Measurements from ENCODE around the gene CKB. TPM values are rescaled to one million over a fixed set of nuclear protein-coding genes. Genes with fewer than 3 reads are reported as not detected.

CKB gene
- polyA plus RNA-seq, 12 donors, result 146 to 849 (median 173) TPM; not detected in 1

DNA sequence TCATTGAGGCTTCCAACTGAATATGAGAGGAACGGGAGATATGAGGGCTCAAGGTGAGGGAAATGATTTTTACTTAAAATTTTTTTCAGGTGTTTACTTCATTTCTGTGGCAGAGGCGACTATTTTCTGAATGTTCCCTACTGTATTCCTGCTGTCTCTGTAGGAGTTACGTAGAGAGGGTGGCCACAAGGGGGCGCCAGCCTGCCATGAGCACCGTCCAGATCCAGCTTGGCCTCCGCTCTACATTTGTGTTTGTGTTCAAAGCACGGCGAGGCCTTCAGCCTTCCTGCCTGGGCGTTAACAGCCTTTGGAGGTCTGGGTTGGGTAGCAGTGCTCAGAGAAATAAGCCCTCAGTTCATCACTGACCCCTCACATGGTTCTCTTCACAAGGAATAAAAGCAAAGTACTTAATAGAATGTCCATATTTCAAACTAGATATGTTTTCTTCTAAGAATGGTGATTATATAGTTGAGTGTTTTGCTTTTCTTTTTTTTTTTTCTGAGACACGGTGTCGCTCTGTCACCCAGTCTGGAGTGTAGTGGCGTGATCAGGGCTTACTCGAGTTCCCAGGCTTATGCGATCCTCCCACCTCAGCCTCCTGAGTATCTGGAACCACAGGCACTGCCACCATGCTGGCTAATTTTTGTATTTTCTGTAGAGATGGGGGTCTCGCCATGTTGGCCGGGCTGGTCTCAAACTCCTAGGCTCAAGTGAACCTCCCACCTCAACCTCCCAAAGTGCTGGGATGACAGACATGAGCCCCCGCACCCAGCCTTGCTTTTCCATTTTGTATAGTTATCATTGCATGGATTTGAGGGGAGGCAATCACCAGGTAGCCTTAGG, 22.3 kb downstream of the CKB start:
- DNase-seq, result peak; percentile 82

DNA sequence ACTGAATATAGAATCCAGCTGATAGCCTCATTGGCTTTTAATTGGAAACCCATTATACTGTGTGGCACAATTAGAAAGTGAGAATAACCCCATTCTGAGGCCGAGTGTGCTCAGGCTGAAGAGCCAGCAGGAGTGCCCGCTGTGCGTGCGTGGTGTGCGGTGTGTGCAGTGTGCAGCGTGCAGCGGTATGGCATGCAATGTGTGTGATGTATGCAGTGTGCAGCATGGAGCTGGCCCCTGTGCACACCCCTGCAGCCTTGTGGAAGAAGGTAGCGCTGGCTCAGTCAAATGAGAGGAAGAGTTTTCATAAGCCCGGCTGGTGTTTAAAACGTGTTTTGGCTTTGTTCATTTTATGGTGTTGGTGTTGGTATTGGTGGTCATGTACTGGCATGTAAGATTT, 22.9 kb downstream of the CKB start:
- no peak for DNase-seq

DNA sequence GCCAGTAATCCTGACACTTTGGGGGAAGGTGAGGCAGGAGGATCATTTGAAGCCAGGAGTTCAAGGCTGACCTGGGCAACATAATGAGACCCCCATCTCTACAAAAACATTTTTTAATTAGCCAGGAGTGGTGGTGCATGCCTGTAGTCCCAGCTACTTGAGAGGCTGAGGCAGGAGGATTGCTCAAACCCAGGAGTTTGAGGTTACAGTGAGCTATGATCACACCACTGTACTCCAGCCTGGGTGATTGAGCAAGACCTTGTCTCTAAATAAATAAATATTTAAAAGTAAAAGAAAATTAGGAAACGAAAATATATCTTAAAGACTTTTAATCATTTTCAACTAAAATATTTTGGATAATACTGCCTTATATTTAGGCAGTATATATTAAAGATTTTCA, 25.9 kb downstream of the CKB start:
- DNase-seq, result no peak

DNA sequence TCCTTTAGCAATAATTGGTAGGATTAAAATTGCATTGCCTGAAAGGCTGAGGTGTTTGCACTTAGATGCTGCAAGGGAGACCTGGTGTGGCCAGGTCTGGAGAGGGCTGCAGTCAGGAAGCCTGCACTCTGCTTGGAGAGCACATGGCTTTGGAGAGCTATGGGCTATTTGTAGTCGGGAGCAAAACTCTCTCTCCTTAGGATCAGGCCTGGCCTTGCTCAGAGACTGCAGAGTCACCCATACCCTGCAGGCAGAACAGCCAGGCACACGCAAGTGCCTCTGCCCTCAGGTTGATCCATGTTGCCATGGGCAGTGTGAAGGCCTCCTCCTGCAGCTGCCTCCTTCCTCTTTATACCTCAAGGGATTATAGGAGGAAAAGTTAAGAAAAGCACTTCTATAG, 26.8 kb downstream of the CKB start:
- DNase-seq, result no peak

DNA sequence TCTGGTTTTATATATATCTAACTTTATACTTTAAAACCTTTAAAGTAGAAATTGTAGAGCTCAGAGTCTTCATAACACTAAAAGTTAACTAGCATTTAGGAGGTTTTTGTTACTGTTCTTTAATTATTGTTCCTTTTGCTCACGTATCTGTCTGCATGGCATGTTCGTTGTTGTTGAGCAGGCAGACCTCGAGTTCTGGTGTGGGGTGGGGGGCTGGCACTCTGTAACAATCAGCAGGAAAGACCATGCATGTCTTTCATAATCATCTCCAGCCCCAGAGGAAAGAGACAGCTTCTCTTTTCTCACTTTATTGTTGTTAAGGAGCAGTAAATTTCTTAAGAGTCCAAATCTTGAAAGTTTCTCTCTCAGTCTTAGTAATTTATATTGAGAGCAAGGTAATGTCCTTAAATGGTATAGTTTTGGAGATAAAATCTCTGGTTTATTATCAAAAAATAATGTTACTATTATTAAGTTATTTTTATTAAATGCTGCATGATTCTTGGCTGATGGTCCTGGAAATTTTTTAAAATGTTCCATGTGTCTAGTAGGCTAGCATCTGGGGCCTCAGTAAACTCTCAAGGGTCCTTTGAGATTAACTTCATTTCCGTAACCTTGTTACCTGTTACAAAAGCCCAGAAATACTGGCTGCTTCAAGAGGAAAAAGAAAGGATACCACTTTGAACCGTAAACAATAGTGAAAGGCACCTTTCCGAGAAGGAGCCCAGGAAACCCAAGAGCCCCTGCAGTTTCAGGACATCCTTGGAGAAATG, 30.3 kb downstream of the CKB start:
- DNase-seq, result peak; percentile 45

DNA sequence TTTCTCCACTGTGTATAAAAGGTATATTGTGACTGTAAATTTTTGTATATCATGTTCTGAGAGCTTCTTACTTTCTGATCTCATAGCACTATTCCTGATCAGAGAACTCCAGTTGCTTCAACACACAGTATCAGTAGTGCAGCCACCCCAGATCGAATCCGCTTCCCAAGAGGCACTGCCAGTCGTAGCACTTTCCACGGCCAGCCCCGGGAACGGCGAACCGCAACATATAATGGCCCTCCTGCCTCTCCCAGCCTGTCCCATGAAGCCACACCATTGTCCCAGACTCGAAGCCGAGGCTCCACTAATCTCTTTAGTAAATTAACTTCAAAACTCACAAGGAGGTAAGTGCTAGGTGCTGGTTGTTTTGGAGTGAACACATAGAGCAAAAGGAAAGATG, 30.9 kb downstream of the CKB start:
- no peak for DNase-seq

DNA sequence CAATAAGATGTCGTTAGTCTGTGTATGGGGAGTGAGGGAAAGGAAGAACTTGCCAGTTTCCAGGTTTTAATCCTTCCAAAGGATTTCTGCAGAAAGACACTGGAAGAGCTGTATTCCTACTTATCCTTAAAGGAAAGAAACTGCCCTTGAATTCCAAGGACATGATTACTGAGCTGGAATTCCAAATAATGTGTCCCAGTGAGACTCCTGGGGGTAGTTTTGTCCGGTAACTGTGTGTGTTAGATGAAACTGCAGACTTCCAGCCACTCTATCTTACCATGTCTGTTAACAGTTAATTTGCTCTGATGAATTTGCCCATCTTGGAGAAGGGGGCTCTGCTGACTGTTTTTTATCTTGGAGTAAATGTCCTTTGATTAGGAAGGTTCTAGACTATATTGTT, 33.0 kb downstream of the CKB start:
- DNase-seq, result no peak

DNA sequence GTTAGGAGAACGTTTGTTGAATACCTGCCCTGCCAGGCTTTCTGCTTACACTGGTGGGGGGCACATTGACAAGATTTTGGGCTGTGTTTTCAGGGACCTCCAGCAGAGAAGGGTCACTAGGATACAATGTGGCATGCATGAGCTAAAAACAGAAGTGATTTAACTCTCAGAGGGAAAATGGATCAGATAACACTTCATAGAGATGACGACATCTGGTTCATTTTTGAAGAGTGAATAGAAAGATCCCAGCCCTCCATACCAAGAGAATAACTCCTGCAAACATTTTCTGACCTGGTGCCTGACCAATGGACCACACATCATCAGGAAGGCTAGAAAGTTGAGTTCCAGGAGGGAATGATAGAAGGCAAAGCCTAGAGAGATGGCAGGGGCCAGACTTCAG, 33.7 kb downstream of the CKB start:
- no peak for DNase-seq

DNA sequence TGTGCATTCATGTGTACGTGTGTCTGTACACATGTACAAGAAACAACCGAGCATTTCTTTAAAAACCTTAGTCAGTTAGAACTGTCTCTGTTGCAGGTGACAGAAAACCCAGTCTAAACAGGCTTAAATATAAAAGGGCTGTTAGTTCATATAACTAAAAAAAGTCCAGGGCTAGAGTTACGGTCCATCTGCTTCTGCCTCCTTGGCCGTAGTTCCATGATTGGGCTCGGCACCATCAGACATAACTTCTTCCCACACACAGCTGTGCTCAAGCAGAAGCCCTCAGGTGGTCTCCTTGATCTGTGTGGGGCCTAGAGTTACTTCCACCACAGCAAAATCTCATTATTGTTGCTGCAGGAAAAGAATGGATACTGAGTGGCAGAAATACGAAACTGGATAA, 34.6 kb downstream of the CKB start:
- peak; percentile 26 for DNase-seq

DNA sequence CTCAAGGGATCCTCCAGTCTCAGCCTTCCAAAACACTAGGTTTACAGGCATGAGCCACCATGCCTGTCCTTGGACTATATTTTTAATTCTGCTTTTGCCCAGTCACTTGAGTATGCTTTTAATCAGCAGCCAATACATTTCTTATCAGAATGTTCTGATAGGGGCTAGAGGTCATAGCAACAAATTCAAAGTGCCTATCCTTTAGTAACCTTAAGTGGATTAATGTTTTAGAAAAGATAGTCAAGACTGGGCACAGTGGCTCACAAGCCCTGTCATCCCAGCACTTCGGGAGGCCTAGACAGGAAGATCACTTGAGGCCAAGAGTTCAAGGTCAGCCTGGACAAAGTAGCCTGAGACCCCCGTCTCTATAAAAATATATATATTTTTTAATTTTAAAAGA, 37.1 kb downstream of the CKB start:
- no peak for DNase-seq

DNA sequence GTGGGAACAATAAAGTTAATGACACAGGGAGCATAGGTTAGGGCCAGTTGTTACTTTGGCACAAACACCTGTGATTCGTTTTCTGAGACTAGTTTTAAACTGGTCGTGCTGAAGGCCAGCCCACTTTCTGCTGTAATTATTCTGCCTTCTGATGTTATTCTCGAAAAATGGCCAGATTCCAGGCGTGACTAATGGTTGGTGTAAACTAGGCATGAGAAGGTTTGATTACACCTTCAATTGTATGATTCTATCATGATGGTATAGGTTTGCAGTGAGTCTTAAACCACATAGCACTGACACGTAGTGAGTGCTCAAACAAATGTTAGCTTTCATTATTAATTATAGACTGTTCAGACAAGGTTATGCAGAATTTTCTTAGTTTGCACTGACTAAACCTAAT, 39.0 kb downstream of the CKB start:
- no peak for DNase-seq

DNA sequence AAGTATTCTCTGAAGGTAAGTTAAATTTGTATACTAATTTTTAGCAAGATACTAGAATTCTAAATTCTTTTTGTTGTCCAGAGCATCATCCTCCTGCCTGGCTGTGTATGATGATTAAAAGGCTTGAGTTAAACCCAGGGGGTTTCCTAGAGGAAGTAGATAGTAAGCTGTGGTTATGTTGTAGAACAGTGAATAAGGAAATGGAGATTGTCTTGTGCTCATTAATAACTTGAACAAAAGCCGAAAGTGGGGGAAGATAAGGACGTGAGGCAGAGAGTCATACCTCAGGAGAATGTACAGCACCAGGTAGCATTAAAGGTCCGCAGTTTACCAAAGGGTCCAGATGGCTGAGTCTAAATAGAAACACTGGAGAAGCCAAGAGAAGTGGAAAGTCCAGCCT, 42.0 kb downstream of the CKB start:
- no peak for DNase-seq

DNA sequence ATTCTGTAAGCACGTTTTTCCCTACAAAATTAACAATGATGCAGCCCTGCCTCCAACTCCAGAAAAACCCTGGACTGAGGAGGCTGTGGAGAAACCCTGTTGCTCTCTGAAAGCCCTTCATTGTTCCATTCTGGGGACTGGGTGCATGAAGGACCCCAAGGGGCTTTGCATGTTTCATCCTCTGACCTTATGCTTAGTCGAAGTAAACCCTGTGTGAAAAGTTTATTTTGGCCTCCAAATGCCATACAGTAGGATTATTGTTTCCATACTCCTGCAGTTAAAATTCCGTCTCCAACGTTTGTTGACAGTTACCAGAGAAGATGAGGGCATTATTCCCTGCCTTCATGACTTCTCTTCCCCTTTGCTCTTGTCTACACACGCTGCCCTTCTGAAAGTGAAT, 46.0 kb downstream of the CKB start:
- DNase-seq, result no peak

DNA sequence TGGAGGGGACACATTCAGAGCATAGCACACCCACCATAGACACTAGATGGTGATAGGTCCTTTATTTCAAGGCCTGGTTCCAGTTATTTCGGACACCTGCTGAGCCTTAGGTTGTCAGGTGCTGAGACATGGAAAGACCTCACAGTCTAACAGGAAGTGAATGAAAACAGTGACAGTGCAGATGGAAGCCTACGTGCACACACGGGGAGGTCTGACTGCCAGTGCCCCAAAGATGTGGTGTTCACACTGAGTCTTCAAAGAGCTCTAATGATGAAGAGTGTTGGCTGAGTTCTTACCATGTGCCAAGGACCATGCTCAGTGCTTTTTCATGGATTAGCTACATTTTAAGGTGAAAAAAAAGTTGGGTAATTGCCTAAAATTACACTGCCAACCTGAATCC, 46.6 kb downstream of the CKB start:
- no peak for DNase-seq

DNA sequence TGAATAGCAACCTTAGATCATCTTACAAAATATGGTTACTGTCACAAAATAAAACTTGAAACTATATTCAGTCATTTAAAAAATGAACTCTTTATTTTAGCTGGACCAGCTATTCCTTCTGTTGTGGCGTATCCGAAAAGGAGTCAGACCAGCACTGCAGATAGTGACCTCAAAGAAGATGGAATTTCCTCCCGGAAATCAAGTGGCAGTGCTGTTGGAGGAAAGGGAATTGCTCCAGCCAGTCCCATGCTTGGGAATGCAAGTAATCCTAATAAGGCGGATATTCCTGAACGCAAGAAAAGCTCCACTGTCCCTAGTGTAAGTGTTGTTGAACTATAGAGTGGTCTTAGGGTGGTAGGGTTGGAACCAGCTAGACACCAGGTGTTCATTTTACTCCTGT, 47.7 kb downstream of the CKB start:
- no peak for DNase-seq

DNA sequence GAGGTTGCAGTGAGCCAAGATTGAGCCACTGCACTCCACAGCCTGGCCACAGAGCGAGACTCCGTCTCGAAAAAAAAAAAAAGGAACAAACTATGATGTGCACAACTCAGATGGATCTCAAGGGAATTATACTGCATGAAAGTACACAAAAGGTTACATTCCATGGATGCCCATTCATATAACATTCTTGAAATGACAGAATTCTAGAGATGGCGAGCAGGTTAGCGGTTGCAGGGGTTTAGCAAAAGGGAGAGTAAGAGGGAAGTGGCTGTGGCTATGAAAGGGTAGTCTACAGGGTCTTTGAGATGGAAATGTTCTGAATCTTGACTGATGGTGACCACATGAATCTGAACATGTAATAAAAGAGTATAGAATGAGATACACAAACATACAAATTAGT, 49.7 kb downstream of the CKB start:
- DNase-seq, result no peak

Other genes starting within 250 kb of the CKB start
- 100 to 1,000 TPM in 11 of 12 donors, not detected in 1; 120 to 234 (median 198) TPM for gene EIF5, start 188.6 kb downstream of the CKB start, polyA plus RNA-seq (ENCODE audit: insufficient read length in 12 of 12)
- gene MARK3, start 137.4 kb downstream of the CKB start, polyA plus RNA-seq (ENCODE audit: insufficient read length in 12 of 12), result 10 to 100 TPM in 11 of 12 donors, not detected in 1; 51.7 to 92.4 (median 62.1) TPM
- 10 to 100 TPM in 1 of 12 donors, 1 to 10 TPM in 10, not detected in 1; 5.2 to 11.6 (median 5.9) TPM for gene TRMT61A, start 6.4 kb upstream of the CKB start, polyA plus RNA-seq (ENCODE audit: insufficient read length in 12 of 12)
- 10 to 100 TPM in 11 of 12 donors, not detected in 1; 19.7 to 25.5 (median 23.0) TPM for gene BAG5, start 39.8 kb upstream of the CKB start, polyA plus RNA-seq (ENCODE audit: insufficient read length in 12 of 12)
- 10 to 100 TPM in 11 of 12 donors, not detected in 1; 35.9 to 76.5 (median 53.0) TPM for gene COA8, start 40.1 kb upstream of the CKB start, polyA plus RNA-seq (ENCODE audit: insufficient read length in 12 of 12)
- gene KLC1, start 106.4 kb upstream of the CKB start, polyA plus RNA-seq (ENCODE audit: insufficient read length in 12 of 12), result 100 to 1,000 TPM in 5 of 12 donors, 10 to 100 TPM in 6, not detected in 1; 80.0 to 131 (median 99.1) TPM
- gene XRCC3, start 192.6 kb upstream of the CKB start, polyA plus RNA-seq (ENCODE audit: insufficient read length in 12 of 12), result 10 to 100 TPM in 2 of 12 donors, 1 to 10 TPM in 9, not detected in 1; 5.2 to 15.9 (median 8.1) TPM
- gene ZFYVE21, start 193.0 kb upstream of the CKB start, polyA plus RNA-seq (ENCODE audit: insufficient read length in 12 of 12), result 10 to 100 TPM in 11 of 12 donors, not detected in 1; 38.3 to 51.9 (median 40.6) TPM